ENCODE data around the gene MAPKAPK2.

GRCh38 chr1:206732992-206733391, 48.3 kb downstream of the MAPKAPK2 start:
- TF ChIP-seq CTCF (conservative IDR thresholded peaks at IDR 0.05; ENCODE audit: low read length), result no peak
- no peak for TF ChIP-seq EZH2phosphoT487 (IDR thresholded peaks at IDR 0.05; ENCODE audit: borderline replicate concordance)

All from Loucy (cell line).